ENCODE measurements around the gene SEMA7A.

Gene SEMA7A

GRCh38 chr15:74428970-74429780 lies 4.6 kb downstream of the SEMA7A start:
- H3K27ac ChIP-seq: no peak overlapping the region
- peak overlapping the region; percentile 94 for H3K4me3 ChIP-seq (ENCODE audit: low read depth, low read length)

GRCh38 chr15:74428442-74428787 lies 5.3 kb downstream of the SEMA7A start:
- DNase-seq: no peak
- Histone ChIP-seq H3K27ac (no peak overlapping the region), H3K4me3 (ENCODE audit: low read depth, low read length) (no peak overlapping the region), H3K36me3 (replicated peaks) (no peaks in the 10 kb centered on the region), H3K27me3 (replicated peaks) (no peaks in the 10 kb centered on the region)
- no peak for TF ChIP-seq CTCF (IDR thresholded peaks at IDR 0.05; ENCODE audit: low read depth, low read length, missing control alignments)
- in situ Hi-C loops (cut with HindIII; ENCODE audit: low pct_ligation_motif_present, low sequenced_read_pairs): no loop called here

More at GRCh38 chr15:74428970-74429780, 4.6 kb downstream of the SEMA7A start:
- TF ChIP-seq CTCF (IDR thresholded peaks at IDR 0.05; ENCODE audit: low read depth, low read length, missing control alignments): no peak
- in situ Hi-C loops (cut with HindIII; ENCODE audit: low pct_ligation_motif_present, low sequenced_read_pairs): no loop called here
- no peaks in the 10 kb centered on the region for H3K36me3 ChIP-seq (replicated peaks)
- H3K27me3 ChIP-seq (replicated peaks): no peaks in the 10 kb centered on the region
- DNase-seq: no peak

GRCh38 chr15:74427607-74428441 lies 5.9 kb downstream of the SEMA7A start:
- in situ Hi-C loops (cut with HindIII; ENCODE audit: low pct_ligation_motif_present, low sequenced_read_pairs): no loop called here
- DNase-seq: no peak
- TF ChIP-seq CTCF (IDR thresholded peaks at IDR 0.05; ENCODE audit: low read depth, low read length, missing control alignments): no peak
- Histone ChIP-seq H3K27me3 (replicated peaks) (no peaks in the 10 kb centered on the region), H3K27ac (no peak overlapping the region), H3K4me3 (ENCODE audit: low read depth, low read length) (no peak overlapping the region), H3K36me3 (replicated peaks) (no peaks in the 10 kb centered on the region)

- Histone ChIP-seq H3K27ac (no peak overlapping the region), H3K27me3 (replicated peaks) (no peaks in the 10 kb centered on the region), H3K4me3 (ENCODE audit: low read depth, low read length) (no peak overlapping the region), H3K36me3 (replicated peaks) (no peaks in the 10 kb centered on the region)
- TF ChIP-seq CTCF (IDR thresholded peaks at IDR 0.05; ENCODE audit: low read depth, low read length, missing control alignments): no peak
- DNase-seq: no peak
- in situ Hi-C loops (cut with HindIII; ENCODE audit: low pct_ligation_motif_present, low sequenced_read_pairs): no loop called here
These were observed 7.1 kb downstream of the SEMA7A start for GRCh38 chr15:74426404-74427281.

GRCh38 chr15:74425630-74426029 lies 8.1 kb downstream of the SEMA7A start:
- no peak for TF ChIP-seq CTCF (IDR thresholded peaks at IDR 0.05; ENCODE audit: low read depth, low read length, missing control alignments)
- no peak overlapping the region for H3K4me3 ChIP-seq (ENCODE audit: low read depth, low read length)
- in situ Hi-C loops (cut with HindIII; ENCODE audit: low pct_ligation_motif_present, low sequenced_read_pairs): no loop called here
- no peaks in the 10 kb centered on the region for H3K36me3 ChIP-seq (replicated peaks)
- no peak overlapping the region for H3K27ac ChIP-seq
- H3K27me3 ChIP-seq (replicated peaks): no peaks in the 10 kb centered on the region
- DNase-seq: no peak
